Tibial nerve (tissue), 4 donors: ENCODE data around the gene GPR142. TPM values are rescaled to one million over a fixed set of nuclear protein-coding genes. Genes with fewer than 3 reads are reported as not detected.

ENCODE experiments used
- DNase-seq, 2 donors: peaks; one replicate each; pipeline ENCODE4 v3.0.0-alpha.2; 2019; ENCODE audit warnings: low spot score in 2 of 2
- H3K27ac ChIP-seq, 4 donors: fragments of 200-600 bp; sonication (generic) in 3 of 4; one replicate each; pipeline ENCODE4 v1.5.1; 2017 to 2019; ENCODE audit warnings: mild to moderate bottlenecking in 1 of 4
- H3K27me3 ChIP-seq, 2 donors: fragments of 200-600 bp; sonication (generic) in 1 of 2; one replicate each; pipeline versions ENCODE4 v1.5.1 to v1.6.0; 2017 to 2019
- H3K36me3 ChIP-seq, 3 donors: fragments of 200-600 bp; sonication (generic); one replicate each; pipeline ENCODE4 v1.5.1; 2018 to 2019
- H3K4me1 ChIP-seq, 4 donors: fragments of 200-600 bp; sonication (generic) in 3 of 4; one replicate each; pipeline ENCODE4 v1.5.1; 2017 to 2019
- H3K4me3 ChIP-seq, 4 donors: fragments of 200-600 bp; sonication (generic) in 3 of 4; one replicate each; pipeline ENCODE4 v1.5.1; 2017 to 2019; ENCODE audit warnings: mild to moderate bottlenecking in 1 of 4, moderate library complexity in 1 of 4
- H3K9me3 ChIP-seq, 4 donors: fragments of 200-600 bp; sonication (generic) in 3 of 4; one replicate each; pipeline ENCODE4 v1.5.1; 2017 to 2019
- EP300 ChIP-seq, 2 donors: sonication (generic); formaldehyde crosslinking; IDR thresholded peaks; one replicate each; pipeline ENCODE4 v1.6.1; 2017; ENCODE audit warnings: antibody characterized with exemption in 2 of 2, mild to moderate bottlenecking in 1 of 2
- POLR2A ChIP-seq, 2 donors: fragments of 450-650 bp; IDR thresholded peaks; one replicate each; pipeline ENCODE4 v1.6.1; 2017; ENCODE audit warnings: antibody characterized with exemption in 2 of 2, mild to moderate bottlenecking in 2 of 2, moderate library complexity in 2 of 2
- WGBS, 2 donors: methylation state at CpG; one replicate each; pipeline ENCODE4 v1.1.5; 2018; 5-methylcytosine and 5-hydroxymethylcytosine counted together
- total RNA-seq, 4 donors: library from RNA; depleted of rRNA; stranded (reverse); fragments of >200 nt; gene quantifications; one replicate each; pipeline ENCODE4 v1.1.0, GENCODE V29; 2016
- TF ChIP-seq, protein P1 (sequence below), 5 experiments: fragments of 200-600 bp in 3 of 5; fragments of 450-650 bp in 2 of 5; sonication (generic) in 3 of 5; IDR thresholded peaks; one replicate each; pipeline ENCODE4 v1.5.1; 2016 to 2019; ENCODE audit warnings: antibody characterized with exemption in 5 of 5, mild to moderate bottlenecking in 3 of 5, moderate library complexity in 2 of 5

The GPR142 gene
- total RNA-seq, 4 donors from 2014 or later = 0.59 to 2.8 TPM; not detected in 2

DNA sequence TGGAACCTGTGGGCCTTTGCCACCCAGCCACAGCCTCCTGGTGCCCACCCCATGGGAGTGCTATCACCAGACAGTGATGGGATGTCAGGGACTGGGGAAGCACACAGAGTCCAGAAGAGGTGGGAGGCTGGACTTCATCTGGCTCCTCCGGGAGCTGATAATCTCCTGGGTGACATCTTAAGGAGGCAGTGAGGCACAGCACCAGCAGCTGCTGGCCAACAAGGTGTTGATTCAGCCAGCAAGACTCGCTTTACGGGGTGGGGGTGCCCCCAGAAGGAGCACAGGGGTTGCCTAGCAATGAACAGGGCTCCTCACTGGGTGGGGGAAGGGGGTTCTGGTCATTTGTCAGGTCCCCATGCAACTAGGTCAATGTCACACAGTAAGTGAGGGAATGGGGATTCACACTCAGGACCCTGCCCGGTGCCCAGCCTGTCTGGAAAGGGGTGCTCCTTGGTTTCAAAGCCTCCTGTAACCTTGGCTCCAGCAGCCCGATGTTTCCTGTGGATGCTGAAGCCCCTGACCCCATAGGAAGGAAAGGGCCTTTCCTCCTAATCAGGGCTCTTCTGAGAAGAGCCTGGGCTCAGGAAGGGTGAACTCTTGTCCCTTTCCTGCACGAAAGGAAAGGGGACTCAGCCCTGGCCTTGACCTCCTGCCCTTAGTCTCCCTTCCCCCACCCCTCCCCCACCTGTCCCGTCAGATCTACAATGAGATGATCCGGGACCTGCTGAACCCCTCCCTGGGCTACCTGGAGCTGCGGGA is 23.6 kb upstream of the GPR142 start:
- H3K9me3 ChIP-seq = no peaks in the 10 kb centered on the region
- no peak for TF ChIP-seq EP300 (IDR thresholded peaks at IDR 0.05)
- TF ChIP-seq POLR2A (IDR thresholded peaks at IDR 0.05) = no peak
- TF ChIP-seq, protein P1, sequence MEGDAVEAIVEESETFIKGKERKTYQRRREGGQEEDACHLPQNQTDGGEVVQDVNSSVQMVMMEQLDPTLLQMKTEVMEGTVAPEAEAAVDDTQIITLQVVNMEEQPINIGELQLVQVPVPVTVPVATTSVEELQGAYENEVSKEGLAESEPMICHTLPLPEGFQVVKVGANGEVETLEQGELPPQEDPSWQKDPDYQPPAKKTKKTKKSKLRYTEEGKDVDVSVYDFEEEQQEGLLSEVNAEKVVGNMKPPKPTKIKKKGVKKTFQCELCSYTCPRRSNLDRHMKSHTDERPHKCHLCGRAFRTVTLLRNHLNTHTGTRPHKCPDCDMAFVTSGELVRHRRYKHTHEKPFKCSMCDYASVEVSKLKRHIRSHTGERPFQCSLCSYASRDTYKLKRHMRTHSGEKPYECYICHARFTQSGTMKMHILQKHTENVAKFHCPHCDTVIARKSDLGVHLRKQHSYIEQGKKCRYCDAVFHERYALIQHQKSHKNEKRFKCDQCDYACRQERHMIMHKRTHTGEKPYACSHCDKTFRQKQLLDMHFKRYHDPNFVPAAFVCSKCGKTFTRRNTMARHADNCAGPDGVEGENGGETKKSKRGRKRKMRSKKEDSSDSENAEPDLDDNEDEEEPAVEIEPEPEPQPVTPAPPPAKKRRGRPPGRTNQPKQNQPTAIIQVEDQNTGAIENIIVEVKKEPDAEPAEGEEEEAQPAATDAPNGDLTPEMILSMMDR (IDR thresholded peaks at IDR 0.05) = no peak
- no peak overlapping the region for H3K4me3 ChIP-seq
- peaks cover 0 to 11% of the 10 kb centered on the region in 2 donors for H3K27me3 ChIP-seq
- no peaks in the 10 kb centered on the region for H3K36me3 ChIP-seq
- H3K4me1 ChIP-seq = peaks cover 0 to 6% (median under 1%) of the 10 kb centered on the region in 4 donors
- WGBS, 2 donors = 54 to 66% methylated on average over 8 to 9 of the region's 9 CpGs
- H3K27ac ChIP-seq = peak overlapping the region in 2 of 4 donors; percentile 81 to 86
- DNase-seq = no peak

- H3K27me3 ChIP-seq = peaks cover 0 to 8% of the 10 kb centered on the region in 2 donors
- TF ChIP-seq POLR2A (IDR thresholded peaks at IDR 0.05) (no peak), EP300 (IDR thresholded peaks at IDR 0.05) (no peak)
- TF ChIP-seq, protein P1 (IDR thresholded peaks at IDR 0.05) = no peak
- no peaks in the 10 kb centered on the region for H3K9me3 ChIP-seq
- WGBS, 2 donors = 80 to 81% methylated on average over 21 of the region's 21 CpGs
- H3K36me3 ChIP-seq = no peaks in the 10 kb centered on the region
- no peak overlapping the region for H3K4me3 ChIP-seq
- no peak for DNase-seq
- peaks cover 0 to 4% (median 0%) of the 10 kb centered on the region in 4 donors for H3K4me1 ChIP-seq
- peak overlapping the region in 2 of 4 donors; percentile 81 to 86 for H3K27ac ChIP-seq
These were observed 22.6 kb upstream of the GPR142 start for GRCh38 chr17:74344658-74345057.

DNA sequence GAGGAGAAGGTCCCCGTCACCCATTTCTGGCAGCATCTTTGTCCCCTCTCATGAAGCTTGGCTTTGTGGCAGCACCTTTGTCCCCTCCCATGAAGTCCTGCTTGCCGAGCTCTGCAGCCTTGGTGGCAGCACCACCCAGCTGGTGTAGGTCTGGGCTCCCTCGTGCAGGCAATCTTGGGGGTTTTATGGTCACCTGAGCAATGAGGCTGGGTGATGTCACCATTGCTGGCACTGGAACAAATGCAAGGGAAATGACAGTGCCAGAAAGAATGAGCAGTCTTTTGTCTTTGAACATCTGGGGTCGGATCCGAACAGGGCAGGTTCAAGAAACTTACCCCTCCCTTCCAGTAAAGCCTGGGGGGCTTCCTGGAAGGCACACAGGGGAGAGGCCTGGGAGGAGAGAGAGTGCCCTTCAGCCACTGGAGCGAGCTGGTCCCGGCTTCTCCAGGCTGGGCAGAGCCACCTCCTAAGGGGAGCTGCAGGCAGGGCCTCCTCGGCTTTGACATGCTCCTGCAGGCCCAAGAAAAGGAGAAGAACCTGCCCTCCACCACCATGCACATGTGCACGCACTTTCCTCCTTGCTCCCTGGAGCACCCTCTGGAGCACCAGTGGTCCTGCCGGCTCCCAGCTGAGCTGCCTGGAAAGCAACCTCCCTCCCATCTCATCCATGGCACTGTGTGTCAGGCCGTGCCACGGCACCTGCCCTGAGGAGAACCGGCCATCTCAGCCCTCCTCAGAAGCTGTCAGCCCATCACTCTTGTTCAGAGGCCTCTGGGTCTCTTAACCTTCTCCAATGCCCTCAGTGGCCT is 21.7 kb upstream of the GPR142 start:
- H3K27ac ChIP-seq = peak overlapping the region in 1 of 4 donors; percentile 86
- H3K4me3 ChIP-seq = no peak overlapping the region
- no peaks in the 10 kb centered on the region for H3K9me3 ChIP-seq
- no peaks in the 10 kb centered on the region for H3K4me1 ChIP-seq
- peaks cover 0 to 6% (median 0%) of the 10 kb centered on the region in 3 donors for H3K36me3 ChIP-seq
- 64 to 77% methylated on average over 10 to 12 of the region's 13 CpGs for WGBS, 2 donors
- peaks cover 0 to 11% of the 10 kb centered on the region in 2 donors for H3K27me3 ChIP-seq
- no peak for TF ChIP-seq POLR2A (IDR thresholded peaks at IDR 0.05)
- no peak for TF ChIP-seq EP300 (IDR thresholded peaks at IDR 0.05)
- TF ChIP-seq, protein P1 (IDR thresholded peaks at IDR 0.05) = no peak
- DNase-seq = no peak

- 76 to 78% methylated on average over 14 of the region's 14 CpGs for WGBS, 2 donors
- H3K4me3 ChIP-seq = no peak overlapping the region
- peaks cover 0 to 6% (median 0%) of the 10 kb centered on the region in 4 donors for H3K4me1 ChIP-seq
- no peaks in the 10 kb centered on the region for H3K9me3 ChIP-seq
- peaks cover 0 to 8% (median 0%) of the 10 kb centered on the region in 3 donors for H3K36me3 ChIP-seq
- H3K27me3 ChIP-seq = peaks cover 0 to 31% of the 10 kb centered on the region in 2 donors
- DNase-seq = no peak
- H3K27ac ChIP-seq = peak overlapping the region in 1 of 4 donors; percentile 46
- TF ChIP-seq, protein P1 (IDR thresholded peaks at IDR 0.05) = no peak
- TF ChIP-seq POLR2A (IDR thresholded peaks at IDR 0.05) = no peak
- TF ChIP-seq EP300 (IDR thresholded peaks at IDR 0.05) = no peak
These were observed 19.7 kb upstream of the GPR142 start for GRCh38 chr17:74347646-74348045.
